Osteoblast (primary cell): ENCODE results near the gene AGBL1. TPM values are rescaled to one million over a fixed set of nuclear protein-coding genes. Genes with fewer than 3 reads are reported as not detected.
"Not testable (repeated sequence)": the region's sequence is repeated elsewhere in the genome, so short reads cannot be mapped to it uniquely, and the experiment has no call there.

Experiments used
- DNase-seq: peaks from one replicate; pipeline ENCODE4 v3.0.0; 2011; ENCODE audit warnings: low spot score, mixed read lengths; ENCODE audit not compliant: insufficient read length; ENCODE audit errors: missing footprints
- H2AFZ ChIP-seq: 2 replicates; pipeline ENCODE4 v1.6.0; 2011; ENCODE audit warnings: mild to moderate bottlenecking, low read length
- H3K27ac ChIP-seq: 2 replicates; pipeline ENCODE4 v1.5.1; 2011; ENCODE audit warnings: mild to moderate bottlenecking, low read depth, low read length, moderate library complexity
- H3K27me3 ChIP-seq: 2 replicates; pipeline ENCODE4 v1.6.0; 2012; ENCODE audit warnings: mild to moderate bottlenecking, control low read depth, inconsistent platforms, low read length, moderate library complexity; ENCODE audit not compliant: insufficient read depth
- H3K36me3 ChIP-seq: 2 replicates; pipeline ENCODE4 v1.5.1; 2011; ENCODE audit warnings: mild to moderate bottlenecking, low read length, control low read depth, moderate library complexity; ENCODE audit not compliant: insufficient read depth
- H3K4me1 ChIP-seq: 2 replicates; pipeline ENCODE4 v1.5.1; 2011; ENCODE audit warnings: mild to moderate bottlenecking, low read length, control low read depth, moderate library complexity; ENCODE audit not compliant: insufficient read depth
- H3K4me2 ChIP-seq: 2 replicates; pipeline ENCODE4 v1.6.0; 2011; ENCODE audit warnings: mild to moderate bottlenecking, low read length; ENCODE audit not compliant: insufficient read depth
- H3K4me3 ChIP-seq: fragments of 200-600 bp; sonication (generic); 3 replicates; pipeline ENCODE4 v1.5.1; 2012; ENCODE audit warnings: mild to moderate bottlenecking, low read length, inconsistent platforms; ENCODE audit not compliant: insufficient read depth
- H3K79me2 ChIP-seq: 2 replicates; pipeline ENCODE4 v1.6.0; 2012; ENCODE audit warnings: mild to moderate bottlenecking, low read length, control low read depth, inconsistent platforms; ENCODE audit not compliant: insufficient read depth
- H3K9me3 ChIP-seq: 2 replicates; pipeline ENCODE4 v1.5.1; 2011; ENCODE audit warnings: low read depth, low read length, control low read depth
- H4K20me1 ChIP-seq: 2 replicates; pipeline ENCODE4 v1.6.0; 2012; ENCODE audit warnings: mild to moderate bottlenecking, low read length, control low read depth; ENCODE audit not compliant: insufficient read depth
- CTCF ChIP-seq: IDR thresholded peaks from 2 replicates; pipeline ENCODE4 v1.5.1; 2011; ENCODE audit warnings: mild to moderate bottlenecking, low read depth, low read length, moderate library complexity; ENCODE audit errors: extremely low read depth
- total RNA-seq: library from RNA; depleted of rRNA; stranded (reverse); fragments of >200 nt; gene quantifications from 2 replicates; pipeline ENCODE4 v1.2.3, GENCODE V29; 2012

Gene AGBL1
- total RNA-seq, 1 donor: not detected

- no peak overlapping the region for H3K27ac ChIP-seq
- DNase-seq: no peak
- no peaks in the 10 kb centered on the region for H3K4me1 ChIP-seq
- H2AFZ ChIP-seq: no peak overlapping the region
- no peaks in the 10 kb centered on the region for H3K36me3 ChIP-seq
- no peaks in the 10 kb centered on the region for H4K20me1 ChIP-seq
- no peaks in the 10 kb centered on the region for H3K79me2 ChIP-seq
- no peaks in the 10 kb centered on the region for H3K27me3 ChIP-seq
- H3K4me2 ChIP-seq: no peak overlapping the region
- H3K9me3 ChIP-seq: no peaks in the 10 kb centered on the region
- H3K4me3 ChIP-seq: no peak overlapping the region
- no peak for TF ChIP-seq CTCF
These were observed 359.9 kb downstream of the AGBL1 start for GRCh38 chr15:86439614-86440013.

- Histone ChIP-seq H2AFZ (no peak overlapping the region), H3K79me2 (no peaks in the 10 kb centered on the region), H3K9me3 (no peaks in the 10 kb centered on the region), H3K27me3 (no peaks in the 10 kb centered on the region), H3K4me1 (no peaks in the 10 kb centered on the region), H4K20me1 (no peaks in the 10 kb centered on the region), H3K36me3 (no peaks in the 10 kb centered on the region), H3K4me3 (no peak overlapping the region), H3K27ac (no peak overlapping the region), H3K4me2 (no peak overlapping the region)
- no peak for TF ChIP-seq CTCF
- no peak for DNase-seq
These were observed 364.9 kb downstream of the AGBL1 start for GRCh38 chr15:86444527-86444926.

GRCh38 chr15:86445579-86446252 is 366.0 kb downstream of the AGBL1 start:
- no peaks in the 10 kb centered on the region for H3K4me1 ChIP-seq
- H4K20me1 ChIP-seq: no peaks in the 10 kb centered on the region
- no peaks in the 10 kb centered on the region for H3K27me3 ChIP-seq
- no peak overlapping the region for H2AFZ ChIP-seq
- no peaks in the 10 kb centered on the region for H3K79me2 ChIP-seq
- H3K4me3 ChIP-seq: no peak overlapping the region
- DNase-seq: no peak
- no peak overlapping the region for H3K4me2 ChIP-seq
- TF ChIP-seq CTCF: no peak
- no peaks in the 10 kb centered on the region for H3K36me3 ChIP-seq
- no peak overlapping the region for H3K27ac ChIP-seq
- H3K9me3 ChIP-seq: no peaks in the 10 kb centered on the region

- H3K4me1 ChIP-seq: no peaks in the 10 kb centered on the region
- DNase-seq: no peak
- H2AFZ ChIP-seq: no peak overlapping the region
- H3K9me3 ChIP-seq: no peaks in the 10 kb centered on the region
- no peak for TF ChIP-seq CTCF
- H3K27ac ChIP-seq: no peak overlapping the region
- no peak overlapping the region for H3K4me2 ChIP-seq
- H4K20me1 ChIP-seq: no peaks in the 10 kb centered on the region
- no peaks in the 10 kb centered on the region for H3K27me3 ChIP-seq
- H3K79me2 ChIP-seq: no peaks in the 10 kb centered on the region
- H3K4me3 ChIP-seq: no peak overlapping the region
- H3K36me3 ChIP-seq: no peaks in the 10 kb centered on the region
These were observed 366.6 kb downstream of the AGBL1 start for GRCh38 chr15:86446253-86446640.

- not testable (repeated sequence) for H3K4me2 ChIP-seq, H3K4me1 ChIP-seq, H4K20me1 ChIP-seq, H3K27ac ChIP-seq, H3K4me3 ChIP-seq, H3K36me3 ChIP-seq, DNase-seq, H3K79me2 ChIP-seq, H2AFZ ChIP-seq, H3K27me3 ChIP-seq, H3K9me3 ChIP-seq
These were observed 385.9 kb downstream of the AGBL1 start for GRCh38 chr15:86465470-86466039.
